ENCODE data around the gene DNAJC15. TPM values are rescaled to one million over a fixed set of nuclear protein-coding genes. Genes with fewer than 3 reads are reported as not detected.

DNAJC15 gene
- total and polyA plus RNA-seq, 2 of the 4 experiments (the other 2 are of a cell fraction), result 7.0 to 22.0 TPM

DNA sequence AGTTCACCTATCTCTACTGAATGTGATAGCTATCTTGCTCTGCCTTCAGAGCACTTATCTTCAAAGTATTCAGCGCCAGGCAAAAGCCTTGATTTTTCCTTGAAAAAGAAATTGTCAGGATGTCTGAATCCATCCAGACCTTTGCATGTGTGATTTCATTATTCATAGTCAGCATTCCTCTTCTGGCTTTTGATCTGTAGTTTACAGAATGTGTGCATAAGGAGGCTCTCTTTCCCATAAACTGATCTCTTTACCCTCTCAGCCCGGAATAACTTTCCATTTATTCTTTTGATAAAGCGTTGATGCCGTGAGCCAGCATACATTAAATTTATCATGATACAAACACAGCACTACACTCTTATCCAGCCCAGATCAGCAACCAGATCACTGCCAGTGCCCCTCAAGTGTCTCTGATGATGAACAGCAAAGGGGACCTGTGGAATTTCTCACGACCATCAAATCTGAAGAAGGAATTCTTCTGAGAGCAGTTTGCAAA is 130.8 kb downstream of the DNAJC15 start:
- peak overlapping the region; percentile 43; the same call in 1 of the 2 replicates for H4K5ac ChIP-seq (ENCODE audit: low read depth, low read length)
- H3K14ac ChIP-seq (replicated peaks; ENCODE audit: low read depth, low read length), result no peak overlapping the region
- H3K79me1 ChIP-seq (ENCODE audit: low read depth in 1 of 2, low read length in 2 of 2), result no peaks in the 10 kb centered on the region
- no peak for DNase-seq
- H2BK120ac ChIP-seq (ENCODE audit: low read depth, low read length), result peak overlapping the region; percentile 21; the same call in 1 of the 2 replicates
- TF ChIP-seq, protein P1, sequence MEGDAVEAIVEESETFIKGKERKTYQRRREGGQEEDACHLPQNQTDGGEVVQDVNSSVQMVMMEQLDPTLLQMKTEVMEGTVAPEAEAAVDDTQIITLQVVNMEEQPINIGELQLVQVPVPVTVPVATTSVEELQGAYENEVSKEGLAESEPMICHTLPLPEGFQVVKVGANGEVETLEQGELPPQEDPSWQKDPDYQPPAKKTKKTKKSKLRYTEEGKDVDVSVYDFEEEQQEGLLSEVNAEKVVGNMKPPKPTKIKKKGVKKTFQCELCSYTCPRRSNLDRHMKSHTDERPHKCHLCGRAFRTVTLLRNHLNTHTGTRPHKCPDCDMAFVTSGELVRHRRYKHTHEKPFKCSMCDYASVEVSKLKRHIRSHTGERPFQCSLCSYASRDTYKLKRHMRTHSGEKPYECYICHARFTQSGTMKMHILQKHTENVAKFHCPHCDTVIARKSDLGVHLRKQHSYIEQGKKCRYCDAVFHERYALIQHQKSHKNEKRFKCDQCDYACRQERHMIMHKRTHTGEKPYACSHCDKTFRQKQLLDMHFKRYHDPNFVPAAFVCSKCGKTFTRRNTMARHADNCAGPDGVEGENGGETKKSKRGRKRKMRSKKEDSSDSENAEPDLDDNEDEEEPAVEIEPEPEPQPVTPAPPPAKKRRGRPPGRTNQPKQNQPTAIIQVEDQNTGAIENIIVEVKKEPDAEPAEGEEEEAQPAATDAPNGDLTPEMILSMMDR (conservative IDR thresholded peaks at IDR 0.05; ENCODE audit: low read depth, low read length), result no peak
- TF ChIP-seq MAFK (IDR thresholded peaks at IDR 0.05; ENCODE audit: low read depth, low read length), result peak; percentile 16; the same call in 1 of the 2 replicates
- no peak overlapping the region for H2AK5ac ChIP-seq (ENCODE audit: low read depth, low read length)
- dilution Hi-C loops (cut with HindIII; ENCODE audit: low sequenced_read_pairs, unreplicated experiment) (no loop called here), in situ Hi-C loops (cut with MboI; ENCODE audit: low sequenced_read_pairs) (no loop called here), intact Hi-C loops (cut with micrococcal nuclease) (no loop called here)
- H3K18ac ChIP-seq (ENCODE audit: low read depth, low read length), result peak overlapping the region; percentile 57; the same call in 1 of the 2 replicates
- H3K4me3 ChIP-seq (ENCODE audit: insufficient read depth, low read depth, low read length), result no peak overlapping the region
- no peaks in the 10 kb centered on the region for H3K9me3 ChIP-seq (ENCODE audit: control insufficient read depth, insufficient read depth, low read length)
- no peak overlapping the region for H2BK5ac ChIP-seq (ENCODE audit: low read depth, low read length, poor library complexity, severe bottlenecking)
- ChIA-PET POLR2A (ENCODE audit: unreplicated experiment) (no interaction called here), CTCF (interaction anchor here (0.6 to 1.0 kb wide), 2 partner anchors 13 to 15 kb away, joined by 3 to 4 read pairs; no protein-coding TSS in a partner anchor)
- no peaks in the 10 kb centered on the region for H4K20me1 ChIP-seq (ENCODE audit: insufficient read depth, low read length)
- H3K23ac ChIP-seq (ENCODE audit: low read depth, low read length), result no peak overlapping the region
- no peaks in the 10 kb centered on the region for H3K36me3 ChIP-seq (ENCODE audit: control insufficient read depth, insufficient read depth, low read length)
- no peak overlapping the region for H3K9ac ChIP-seq (ENCODE audit: low read depth, low read length)
- no peak overlapping the region for H2BK20ac ChIP-seq (ENCODE audit: low read depth, low read length)
- 52% methylated on average over 3 of the region's 5 CpGs; no CpG with 5 or more reads in 1 of the 2 experiments for WGBS, 2 experiments (ENCODE audit: extremely low coverage in 2 of 2, insufficient read length in 1 of 2)
- H4K8ac ChIP-seq (ENCODE audit: low read depth in 2 of 2, low read length in 2 of 2), result 0 out of 4 replicates have a peak overlapping the region, but pooled peaks of 1 of the 2 experiments have one; percentile 26
- no peak for ATAC-seq (ENCODE audit: low read depth)
- no peaks in the 10 kb centered on the region for H3K4me1 ChIP-seq (ENCODE audit: control insufficient read depth, insufficient read depth, low read length)
- no peak overlapping the region for H2AFZ ChIP-seq (replicated peaks; ENCODE audit: low read length, poor library complexity)
- no peak overlapping the region for H3K27ac ChIP-seq (ENCODE audit: insufficient read depth, low read length)
- H3K9me1 ChIP-seq (ENCODE audit: insufficient read depth, low read length), result no peaks in the 10 kb centered on the region
- no peak overlapping the region for H2AK9ac ChIP-seq (replicated peaks; ENCODE audit: low read depth, low read length, poor library complexity)
- BruUV-seq (replicated peaks), result no TSS peak
- H4K91ac ChIP-seq (ENCODE audit: insufficient read depth, low read depth, low read length), result no peak overlapping the region
- H2BK15ac ChIP-seq (ENCODE audit: low read depth, low read length), result no peak overlapping the region; the same call in 2 of the 3 replicates
- no peak overlapping the region for H3K4ac ChIP-seq (ENCODE audit: low read depth, low read length)
- H3K27me3 ChIP-seq (ENCODE audit: control insufficient read depth, insufficient read depth, low read length), result peaks cover under 1% of the 10 kb centered on the region; the same call in 1 of the 2 replicates
- peak overlapping the region; percentile 35; the same call in 1 of the 2 replicates for H3K4me2 ChIP-seq (ENCODE audit: low read depth, low read length)
- no peak overlapping the region for H3K56ac ChIP-seq (ENCODE audit: extremely low read depth, insufficient read depth, low read length)
